H9 (cell line): Measurements from ENCODE around the gene ITPKC. TPM values are rescaled to one million over a fixed set of nuclear protein-coding genes. Genes with fewer than 3 reads are reported as not detected.

Experiments used
- DNase-seq: peaks from one replicate; pipeline ENCODE4 v3.0.0-alpha.2; 2017
- H2AFZ ChIP-seq: one replicate; pipeline ENCODE4 v1.6.1; 2013; ENCODE audit warnings: mild to moderate bottlenecking, low read length, control low read depth, moderate library complexity
- H2AK5ac ChIP-seq: 2 replicates; pipeline ENCODE4 v1.6.1; 2013; ENCODE audit warnings: low read length, control low read depth, mixed read lengths; ENCODE audit not compliant: insufficient read length
- H2BK120ac ChIP-seq: one replicate; pipeline ENCODE4 v1.6.1; 2013; ENCODE audit warnings: low read depth, mild to moderate bottlenecking, low read length, control low read depth, inconsistent platforms; ENCODE audit not compliant: poor library complexity, severe bottlenecking
- H2BK12ac ChIP-seq: 2 replicates; pipeline ENCODE4 v1.6.1; 2013; ENCODE audit warnings: low read length, control low read depth, mixed read lengths, low read depth; ENCODE audit not compliant: insufficient read length
- H2BK15ac ChIP-seq: 2 replicates; pipeline ENCODE4 v1.6.1; 2013; ENCODE audit warnings: low read depth, low read length, control low read depth
- H2BK20ac ChIP-seq: one replicate; pipeline ENCODE4 v1.6.1; 2013; ENCODE audit warnings: low read depth, mild to moderate bottlenecking, low read length, control low read depth, inconsistent platforms; ENCODE audit not compliant: poor library complexity, severe bottlenecking
- H2BK5ac ChIP-seq: 2 replicates; pipeline ENCODE4 v1.6.1; 2013; ENCODE audit warnings: low read length, control low read depth, mixed read lengths; ENCODE audit not compliant: insufficient read length
- H3K14ac ChIP-seq: 2 replicates; pipeline ENCODE4 v1.6.1; 2013; ENCODE audit warnings: low read length, control low read depth; ENCODE audit not compliant: insufficient read depth
- H3K18ac ChIP-seq: 2 replicates; pipeline ENCODE4 v1.6.1; 2013; ENCODE audit warnings: low read depth, mild to moderate bottlenecking, mixed read lengths, low read length, control low read depth; ENCODE audit not compliant: insufficient read length
- H3K23ac ChIP-seq: 2 replicates; pipeline ENCODE4 v1.6.1; 2013; ENCODE audit warnings: low read length, control low read depth, mixed read lengths, low read depth; ENCODE audit not compliant: insufficient read length
- H3K23me2 ChIP-seq: 2 replicates; pipeline ENCODE4 v1.6.1; 2013; ENCODE audit warnings: low read depth, mild to moderate bottlenecking, mixed read lengths, low read length, control low read depth; ENCODE audit not compliant: insufficient read length, poor library complexity, severe bottlenecking
- H3K27ac ChIP-seq: 2 replicates; pipeline ENCODE4 v1.5.1; 2013; ENCODE audit warnings: low read length, control low read depth, mixed read lengths, low read depth; ENCODE audit not compliant: insufficient read length
- H3K27me3 ChIP-seq: 2 replicates; pipeline ENCODE4 v1.6.1; 2013; ENCODE audit warnings: low read length, control low read depth, inconsistent platforms; ENCODE audit not compliant: insufficient read depth
- H3K4ac ChIP-seq: 2 replicates; pipeline ENCODE4 v1.6.1; 2013; ENCODE audit warnings: low read depth, mild to moderate bottlenecking, control low read depth, inconsistent platforms, low read length, moderate library complexity
- H3K4me1 ChIP-seq: 2 replicates; pipeline ENCODE4 v1.6.1; 2013; ENCODE audit warnings: low read length, control low read depth, inconsistent platforms; ENCODE audit not compliant: insufficient read depth
- H3K4me2 ChIP-seq: 2 replicates; pipeline ENCODE4 v1.6.1; 2013; ENCODE audit warnings: low read length, control low read depth, mixed read lengths; ENCODE audit not compliant: insufficient read length, insufficient read depth
- H3K56ac ChIP-seq: 2 replicates; pipeline ENCODE4 v1.6.1; 2013; ENCODE audit warnings: low read depth, mild to moderate bottlenecking, mixed read lengths, low read length, control low read depth; ENCODE audit not compliant: insufficient read length
- H3K79me1 ChIP-seq: 2 replicates; pipeline ENCODE4 v1.6.1; 2013; ENCODE audit warnings: low read depth, mild to moderate bottlenecking, moderate library complexity, low read length, control low read depth, inconsistent platforms; ENCODE audit not compliant: insufficient read depth, poor library complexity, severe bottlenecking
- H3K79me2 ChIP-seq: 2 replicates; pipeline ENCODE4 v1.6.1; 2013; ENCODE audit warnings: low read length, control low read depth, inconsistent platforms; ENCODE audit not compliant: insufficient read depth
- H3K9ac ChIP-seq: 2 replicates; pipeline ENCODE4 v1.6.1; 2013; ENCODE audit warnings: low read length, control low read depth, mixed read lengths; ENCODE audit not compliant: insufficient read length; ENCODE audit errors: extremely low read depth
- H3K9me3 ChIP-seq: one replicate; pipeline ENCODE4 v1.6.1; 2013; ENCODE audit warnings: low read depth, low read length, inconsistent platforms; ENCODE audit not compliant: control insufficient read depth
- H3T11ph ChIP-seq: one replicate; pipeline ENCODE4 v1.6.1; 2013; ENCODE audit warnings: mild to moderate bottlenecking, low read length, control low read depth, inconsistent platforms
- H4K20me1 ChIP-seq: one replicate; pipeline ENCODE4 v1.6.1; 2013; ENCODE audit not compliant: control insufficient read depth, insufficient read length, insufficient read depth
- H4K5ac ChIP-seq: 2 replicates; pipeline ENCODE4 v1.6.1; 2013; ENCODE audit warnings: low read depth, mild to moderate bottlenecking, mixed read lengths, low read length, control low read depth; ENCODE audit not compliant: insufficient read length
- H4K8ac ChIP-seq: replicated peaks from 2 replicates; pipeline ENCODE4 v1.6.1; 2013; ENCODE audit warnings: low read length, control low read depth, mixed read lengths, low read depth; ENCODE audit not compliant: insufficient read length
- H4K91ac ChIP-seq: 2 replicates; pipeline ENCODE4 v1.6.1; 2013; ENCODE audit warnings: low read depth, mild to moderate bottlenecking, moderate library complexity, mixed read lengths, low read length, control low read depth; ENCODE audit not compliant: insufficient read length
- H3K27ac Mint-ChIP-seq, 3 experiments: 2 replicates in 2 of 3; 3 replicates in 1 of 3; pipeline ENCODE4 v1.8.0; 2020 to 2021; ENCODE audit warnings: mixed read lengths in 3 of 3, mild to moderate bottlenecking in 1 of 3, moderate library complexity in 1 of 3
- H3K27me3 Mint-ChIP-seq: 2 replicates; pipeline ENCODE4 v1.8.0; 2021; ENCODE audit warnings: low read depth, mild to moderate bottlenecking, moderate library complexity, mixed read lengths
- H3K36me3 Mint-ChIP-seq, 3 experiments: 2 replicates in 2 of 3; 3 replicates in 1 of 3; pipeline ENCODE4 v1.8.0; 2020 to 2021; ENCODE audit warnings: low read depth in 3 of 3, mixed read lengths in 3 of 3; ENCODE audit not compliant: insufficient read depth in 1 of 3
- H3K4me1 Mint-ChIP-seq, 2 experiments: 2 replicates each; pipeline ENCODE4 v1.8.0; 2020; ENCODE audit warnings: mixed read lengths in 2 of 2
- H3K4me3 Mint-ChIP-seq, 2 experiments: 2 replicates in 1 of 2; 3 replicates in 1 of 2; pipeline ENCODE4 v1.8.0; 2020 to 2021; ENCODE audit warnings: mild to moderate bottlenecking in 2 of 2, mixed read lengths in 2 of 2, moderate library complexity in 1 of 2
- H3K9me3 Mint-ChIP-seq, 2 experiments: 2 replicates in 1 of 2; 3 replicates in 1 of 2; pipeline ENCODE4 v1.8.0; 2020; ENCODE audit warnings: mild to moderate bottlenecking in 2 of 2, mixed read lengths in 2 of 2, moderate library complexity in 1 of 2
- WGBS: extraction: QIAGEN DNeasy Blood & Tissue Kit; methylation state at CpG from one replicate; pipeline ENCODE4 v1.1.7; 2013; ENCODE audit warnings: missing lambda C conversion rate, low lambda C conversion rate, mixed read lengths; ENCODE audit not compliant: insufficient read length; ENCODE audit errors: extremely low coverage; 5-methylcytosine and 5-hydroxymethylcytosine counted together
- total RNA-seq: library from RNA; stranded (reverse); gene quantifications from 2 replicates; pipeline ENCODE4 v1.2.1, GENCODE V29; 2021
- TF ChIP-seq, protein P1 (sequence below): fragments of 200-600 bp; sonication (generic); conservative IDR thresholded peaks from 3 replicates; pipeline ENCODE4 v1.8.0; 2021; ENCODE audit warnings: antibody characterized with exemption, mild to moderate bottlenecking

ITPKC gene
- total RNA-seq, 1 experiment from 2014 or later, result 11.2 TPM

DNA sequence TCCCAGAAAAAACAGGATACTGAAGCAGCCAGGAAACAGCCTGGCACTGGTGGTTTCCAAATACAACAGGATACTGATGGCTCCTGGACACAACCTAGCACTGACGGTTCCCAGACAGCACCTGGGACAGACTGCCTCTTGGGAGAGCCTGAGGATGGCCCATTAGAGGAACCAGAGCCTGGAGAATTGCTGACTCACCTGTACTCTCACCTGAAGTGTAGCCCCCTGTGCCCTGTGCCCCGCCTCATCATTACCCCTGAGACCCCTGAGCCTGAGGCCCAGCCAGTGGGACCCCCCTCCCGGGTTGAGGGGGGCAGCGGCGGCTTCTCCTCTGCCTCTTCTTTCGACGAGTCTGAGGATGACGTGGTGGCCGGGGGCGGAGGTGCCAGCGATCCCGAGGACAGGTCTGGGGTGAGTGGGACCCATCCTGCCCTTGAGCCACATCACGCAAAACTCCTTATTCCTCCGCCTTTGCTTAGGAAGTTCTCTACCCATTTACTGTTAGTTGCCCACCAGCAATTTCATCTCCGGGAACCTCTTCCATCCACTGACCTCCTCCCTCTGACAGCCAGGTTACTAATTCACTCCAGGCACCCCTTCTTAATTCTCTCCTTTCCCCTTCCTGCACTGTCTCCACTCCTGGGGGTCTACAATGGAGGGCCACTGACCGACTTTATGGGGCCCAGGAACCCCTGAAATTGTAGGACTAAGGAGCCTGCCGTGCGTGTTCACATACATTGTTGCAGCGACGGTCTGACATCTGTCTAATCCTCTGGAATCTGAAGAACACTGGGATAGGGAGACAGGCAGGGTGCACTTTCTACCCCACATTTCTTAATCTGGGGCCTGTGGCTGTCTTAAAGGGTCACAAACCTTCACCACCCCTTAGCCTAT is 1.2 kb downstream of the ITPKC start:
- Histone ChIP-seq H3K79me2 (no peaks in the 10 kb centered on the region; the same call in 1 of the 2 replicates), H4K8ac (no peak overlapping the region), H2AK5ac (no peak overlapping the region), H2BK5ac (no peak overlapping the region), H3K9me3 (no peaks in the 10 kb centered on the region), H3T11ph (no peak overlapping the region), H3K4ac (no peak overlapping the region), H3K79me1 (no peaks in the 10 kb centered on the region), H3K4me2 (peak overlapping the region; percentile 90), H3K27me3 (no peaks in the 10 kb centered on the region), H3K23ac (no peak overlapping the region), H3K27ac (no peak overlapping the region), H2BK120ac (no peak overlapping the region), H3K14ac (no peak overlapping the region), H4K20me1 (no peaks in the 10 kb centered on the region), H4K91ac (no peak overlapping the region), H2BK20ac (no peak overlapping the region), H3K23me2 (peaks cover 32% of the 10 kb centered on the region), H2BK15ac (no peak overlapping the region), H3K9ac (peak overlapping the region; percentile 85), H3K4me1 (no peaks in the 10 kb centered on the region; the same call in 1 of the 2 replicates), H2BK12ac (no peak overlapping the region), H3K18ac (peak overlapping the region; percentile 65), H3K56ac (no peak overlapping the region), H2AFZ (no peak overlapping the region), H4K5ac (no peak overlapping the region)
- Mint-ChIP-seq H3K4me3 (peak overlapping the region; percentile 93 to 94), H3K27me3 (no peaks in the 10 kb centered on the region), H3K9me3 (no peaks in the 10 kb centered on the region; a peak in 1 of 5 replicates), H3K27ac (peak overlapping the region; percentile 31 to 97 (median 63); a peak in 5 of 7 replicates), H3K36me3 (peaks cover 10 to 21% (median 16%) of the 10 kb centered on the region in 3 experiments), H3K4me1 (peaks cover 27 to 44% of the 10 kb centered on the region in 2 experiments)
- peak; percentile 38 for DNase-seq
- no CpG with 5 or more reads among the region's 20 CpGs for WGBS
- TF ChIP-seq, protein P1, sequence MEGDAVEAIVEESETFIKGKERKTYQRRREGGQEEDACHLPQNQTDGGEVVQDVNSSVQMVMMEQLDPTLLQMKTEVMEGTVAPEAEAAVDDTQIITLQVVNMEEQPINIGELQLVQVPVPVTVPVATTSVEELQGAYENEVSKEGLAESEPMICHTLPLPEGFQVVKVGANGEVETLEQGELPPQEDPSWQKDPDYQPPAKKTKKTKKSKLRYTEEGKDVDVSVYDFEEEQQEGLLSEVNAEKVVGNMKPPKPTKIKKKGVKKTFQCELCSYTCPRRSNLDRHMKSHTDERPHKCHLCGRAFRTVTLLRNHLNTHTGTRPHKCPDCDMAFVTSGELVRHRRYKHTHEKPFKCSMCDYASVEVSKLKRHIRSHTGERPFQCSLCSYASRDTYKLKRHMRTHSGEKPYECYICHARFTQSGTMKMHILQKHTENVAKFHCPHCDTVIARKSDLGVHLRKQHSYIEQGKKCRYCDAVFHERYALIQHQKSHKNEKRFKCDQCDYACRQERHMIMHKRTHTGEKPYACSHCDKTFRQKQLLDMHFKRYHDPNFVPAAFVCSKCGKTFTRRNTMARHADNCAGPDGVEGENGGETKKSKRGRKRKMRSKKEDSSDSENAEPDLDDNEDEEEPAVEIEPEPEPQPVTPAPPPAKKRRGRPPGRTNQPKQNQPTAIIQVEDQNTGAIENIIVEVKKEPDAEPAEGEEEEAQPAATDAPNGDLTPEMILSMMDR, result no peak
